NK-92 treated with Interleukin-12 subunit alpha and Interleukin-12 subunit beta, amount 100 ng/mL, for 24 hours (cell line): Measurements from ENCODE around the gene MRPL45.
A peak's percentile ranks its signal among the peaks of the same experiment; 100 is the strongest.
"Not testable (repeated sequence)": the region's sequence is repeated elsewhere in the genome, so short reads cannot be mapped to it uniquely, and the experiment has no call there.

Experiments
- DNase-seq: peaks from one replicate; lab custom pipeline; 2025; lab: John Stamatoyannopoulos, UW

Gene MRPL45

DNA sequence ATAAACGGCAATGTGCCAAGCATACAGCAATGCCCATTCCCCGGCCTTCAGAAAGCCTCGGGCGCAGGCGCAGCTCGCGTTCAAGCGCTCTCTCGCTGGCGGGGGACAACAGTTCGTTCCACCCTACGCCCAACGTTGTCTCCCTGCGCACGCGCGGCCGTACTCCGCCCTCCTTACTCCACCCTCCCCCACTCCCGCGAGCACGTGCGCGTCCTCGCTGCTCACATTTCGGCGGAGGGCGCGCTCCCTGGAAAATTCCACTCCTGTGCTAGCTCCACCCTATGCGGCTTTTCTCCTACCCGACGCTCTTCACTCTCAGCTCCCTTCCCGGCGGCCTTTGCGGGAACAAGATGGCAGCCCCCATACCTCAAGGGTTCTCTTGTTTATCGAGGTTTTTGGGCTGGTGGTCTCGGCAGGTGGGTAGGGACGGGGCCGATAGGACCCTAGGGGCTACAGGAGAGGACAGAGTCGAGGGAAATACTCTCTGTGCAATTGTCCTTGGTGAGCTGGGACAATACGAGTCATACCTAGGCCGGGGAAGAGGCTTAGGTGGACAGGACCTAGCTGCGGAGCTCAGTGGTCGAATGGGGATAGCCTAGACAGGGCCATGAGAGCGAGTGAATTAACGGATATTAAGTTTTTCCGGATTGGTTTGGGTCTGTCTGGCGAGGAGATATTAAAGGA is at the start of gene MRPL45:
Gene MRPL45 (plus strand): TSS at position 335 of the 684 bp plus-strand sequence. CDS start 16 bp downstream, at position 351.
- DNase-seq, result peak; percentile 95

DNA sequence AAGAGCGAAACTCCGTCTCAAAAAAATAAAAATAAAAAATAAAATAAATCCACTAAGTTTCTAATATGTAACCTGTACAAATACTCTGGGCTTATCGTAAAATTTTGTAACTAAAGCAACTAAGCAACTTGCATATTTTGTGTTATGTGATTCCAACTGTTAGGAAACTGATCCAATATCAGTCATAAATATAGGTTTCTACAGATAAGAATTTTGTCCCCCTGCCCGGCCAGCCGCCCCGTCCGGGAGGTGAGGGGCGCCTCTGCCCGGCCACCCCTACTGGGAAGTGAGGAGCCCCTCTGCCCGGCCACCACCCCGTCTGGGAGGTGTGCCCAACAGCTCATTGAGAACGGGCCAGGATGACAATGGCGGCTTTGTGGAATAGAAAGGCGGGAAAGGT is 43.8 kb upstream of the MRPL45 start:
- not testable (repeated sequence) for DNase-seq

DNA sequence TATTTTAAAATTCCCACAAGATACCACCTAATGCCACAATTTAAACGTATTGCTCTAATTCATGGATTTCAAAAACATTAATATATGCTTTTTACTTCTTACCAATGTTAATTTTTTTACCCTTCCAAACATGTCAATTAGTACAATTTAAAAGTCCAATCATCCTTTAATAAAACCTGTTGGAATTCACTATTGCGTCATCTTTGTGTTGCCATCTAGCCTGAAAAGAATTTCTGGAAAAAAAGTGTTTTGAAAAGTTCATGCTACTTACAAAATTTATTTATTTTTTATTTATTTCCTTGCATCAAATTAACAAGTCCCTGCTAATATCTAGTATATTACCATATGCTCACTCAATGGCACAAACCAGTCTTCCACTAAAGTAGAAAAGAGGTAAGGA is 42.6 kb upstream of the MRPL45 start:
- DNase-seq, result not testable (repeated sequence)

DNA sequence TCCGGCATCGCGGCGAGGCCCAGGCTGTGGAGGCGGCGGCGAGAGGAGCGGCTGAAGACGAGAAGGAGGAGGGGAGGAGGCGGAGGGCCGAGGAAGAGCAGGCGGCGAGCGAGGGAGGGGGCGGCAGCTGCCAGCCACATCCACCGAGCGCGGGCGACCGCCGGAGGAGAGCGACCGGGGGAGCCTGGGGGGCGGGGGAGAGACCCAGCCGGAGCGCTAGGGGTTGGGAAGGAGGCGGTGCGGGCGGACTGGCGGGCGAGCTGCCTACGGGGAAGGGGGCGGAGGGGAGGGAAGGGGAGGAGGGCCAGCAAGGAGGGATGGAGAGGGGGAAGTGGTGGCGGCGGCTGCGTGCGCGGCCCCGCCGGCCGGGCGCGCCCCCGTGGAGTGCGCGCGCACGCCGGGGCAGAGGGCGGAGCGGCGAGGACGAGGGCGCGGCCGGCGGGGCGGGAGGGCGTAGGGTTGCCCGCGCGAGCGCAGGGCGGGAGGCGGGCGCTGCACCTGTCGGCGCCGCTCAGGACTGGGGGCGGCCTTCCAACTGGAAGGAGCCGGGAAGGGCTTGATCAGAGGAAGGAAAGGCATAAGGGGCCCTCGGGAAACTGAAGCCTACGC is 39.9 kb upstream of the MRPL45 start:
- peak; percentile 87 for DNase-seq

DNA sequence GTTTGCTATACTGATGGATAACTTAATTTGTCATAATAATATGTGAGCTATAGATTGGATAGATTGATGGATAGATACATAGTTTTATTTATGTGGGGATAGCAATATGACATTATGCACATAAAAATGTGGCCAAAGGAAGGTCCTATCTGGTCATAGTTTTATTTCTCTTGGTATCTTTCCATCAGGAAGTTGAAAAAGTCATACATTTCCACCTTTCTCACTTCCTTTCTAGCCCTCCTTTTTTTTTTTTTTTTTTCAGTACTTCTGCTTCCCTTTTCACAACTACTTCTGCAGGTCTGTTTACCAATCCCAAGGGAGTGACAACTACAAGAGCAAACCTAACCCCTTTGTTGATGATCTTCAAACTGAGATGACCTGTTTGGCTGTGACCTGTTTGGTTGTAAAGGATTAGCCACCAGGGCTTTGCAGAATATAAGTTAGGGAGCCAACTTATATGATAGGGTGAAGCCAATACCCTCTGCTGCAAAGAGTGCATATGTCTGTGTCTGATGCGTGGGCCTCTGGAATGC is 30.9 kb upstream of the MRPL45 start:
- not testable (repeated sequence) for DNase-seq

DNA sequence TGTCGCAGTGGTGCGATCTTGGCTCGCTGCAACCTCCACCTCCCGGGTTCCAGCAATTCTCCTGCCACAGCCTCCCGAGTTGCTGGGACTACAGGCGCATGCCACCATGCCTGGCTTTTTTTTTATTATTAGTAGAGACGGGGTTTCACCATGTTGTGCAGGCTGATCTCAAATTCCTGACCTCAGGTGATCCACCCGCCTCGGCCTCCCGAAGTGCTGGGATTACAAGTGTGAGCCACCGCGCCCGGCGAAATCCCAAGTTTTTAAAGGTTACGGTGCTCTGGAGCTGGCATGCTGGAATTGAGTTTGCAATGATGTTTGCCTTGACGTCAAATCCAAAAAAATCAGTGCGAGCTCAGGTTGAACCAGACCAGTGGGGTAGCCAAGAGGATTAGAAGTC is 30.4 kb upstream of the MRPL45 start:
- DNase-seq, result not testable (repeated sequence)

DNA sequence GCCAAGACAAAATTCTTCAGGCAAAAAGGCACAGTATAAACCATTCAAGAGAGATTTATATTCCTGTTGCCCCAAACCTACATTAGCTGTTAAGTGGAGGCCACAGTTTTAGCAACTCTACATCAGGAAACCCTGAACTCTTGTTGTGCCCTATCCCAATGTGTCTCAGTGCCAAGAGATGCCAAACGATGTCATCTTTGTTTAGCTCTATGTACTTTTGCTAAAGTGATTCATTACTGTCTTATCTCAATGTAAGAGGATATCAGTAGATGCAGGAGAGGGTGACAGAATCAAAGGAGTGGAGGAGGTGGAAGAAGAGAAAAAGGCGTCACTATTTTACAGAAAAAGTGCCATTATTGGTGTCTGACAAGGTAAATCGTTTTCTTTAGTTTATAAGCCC is 28.8 kb upstream of the MRPL45 start:
- not testable (repeated sequence) for DNase-seq

DNA sequence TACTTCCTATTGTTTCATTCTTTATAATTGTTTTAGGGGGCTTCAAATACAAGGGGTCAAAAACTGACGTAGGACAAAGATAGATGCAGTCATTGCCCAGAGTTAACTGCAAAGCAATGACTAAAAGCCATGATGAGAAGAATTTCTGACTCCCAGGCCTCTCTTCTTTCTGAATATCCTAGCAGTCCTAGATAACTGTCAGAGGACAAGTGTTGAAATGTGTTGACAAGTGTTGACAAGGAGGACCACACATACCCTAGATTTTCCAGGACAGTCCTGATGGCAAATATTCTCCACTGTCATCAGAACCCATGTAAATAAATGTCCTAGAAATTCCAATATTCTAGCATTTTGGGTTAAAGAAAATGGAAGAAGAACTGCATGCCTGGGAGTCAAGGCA is 27.9 kb upstream of the MRPL45 start:
- not testable (repeated sequence) for DNase-seq

DNA sequence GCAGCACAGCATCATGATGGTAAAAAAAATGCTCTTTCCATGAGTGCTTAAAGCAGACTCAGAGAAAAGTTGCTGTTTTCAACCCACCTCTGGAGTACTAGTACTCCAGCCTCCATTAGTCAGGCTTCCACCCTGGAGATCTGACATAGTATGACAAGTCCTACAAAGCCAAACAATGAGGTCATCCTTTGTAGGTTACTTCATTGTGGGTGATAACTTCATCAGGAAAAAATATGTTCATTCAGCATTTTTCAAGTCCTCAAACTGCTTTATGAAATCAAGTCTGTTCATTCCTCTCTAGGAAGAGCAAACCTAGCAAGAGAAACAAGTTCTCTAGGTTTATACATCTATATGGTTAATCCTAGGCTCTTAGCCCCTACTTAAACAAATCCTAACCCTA is 27.4 kb upstream of the MRPL45 start:
- DNase-seq, result not testable (repeated sequence)

DNA sequence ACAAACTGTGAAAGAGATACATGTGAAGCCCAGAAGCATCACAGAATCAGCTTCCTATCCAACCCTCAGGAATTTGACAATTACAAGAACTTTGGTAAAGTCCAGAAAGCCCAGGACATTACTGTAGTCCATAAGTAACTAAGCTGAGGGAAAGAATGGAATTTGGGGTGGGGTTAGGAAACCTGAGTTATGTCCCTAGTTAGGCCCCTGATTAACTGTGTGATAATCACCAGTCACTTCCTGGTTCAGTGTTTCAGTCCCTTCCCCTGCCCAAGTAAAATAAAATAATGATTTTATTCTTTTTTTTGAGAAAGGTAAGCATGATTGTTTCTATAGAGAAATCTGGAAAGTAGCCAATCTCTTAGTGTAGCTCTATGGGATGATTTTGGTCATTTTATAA is 11.0 kb upstream of the MRPL45 start:
- DNase-seq, result not testable (repeated sequence)

DNA sequence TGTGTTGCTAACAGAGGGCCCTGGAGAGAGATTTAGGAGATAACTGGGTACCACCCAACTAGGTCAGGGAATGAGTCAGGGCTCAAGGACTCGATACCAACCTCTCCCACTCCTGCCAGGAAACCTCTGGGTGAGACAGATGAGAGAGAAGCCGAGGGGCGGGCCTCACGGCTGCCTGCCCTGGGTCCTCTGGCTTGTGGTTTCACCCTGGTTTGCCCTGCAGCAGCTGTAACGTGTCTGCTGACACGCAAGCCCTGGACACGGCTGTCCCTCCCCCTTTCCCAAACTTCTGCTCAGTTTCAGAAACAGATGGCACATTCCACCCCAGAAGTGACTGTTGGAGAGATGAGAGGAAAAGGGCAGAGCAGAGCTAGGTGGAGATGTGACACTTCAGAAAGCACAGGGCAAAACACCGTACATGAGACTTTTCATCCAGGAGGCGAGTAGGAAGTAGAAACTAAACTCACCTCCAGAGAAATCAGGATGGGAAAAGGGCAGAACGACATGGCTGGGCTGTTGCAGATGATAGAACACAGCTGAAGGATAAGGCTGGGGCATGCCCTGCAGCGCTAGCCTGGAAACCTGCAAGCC is 10.4 kb upstream of the MRPL45 start:
- not testable (repeated sequence) for DNase-seq

DNA sequence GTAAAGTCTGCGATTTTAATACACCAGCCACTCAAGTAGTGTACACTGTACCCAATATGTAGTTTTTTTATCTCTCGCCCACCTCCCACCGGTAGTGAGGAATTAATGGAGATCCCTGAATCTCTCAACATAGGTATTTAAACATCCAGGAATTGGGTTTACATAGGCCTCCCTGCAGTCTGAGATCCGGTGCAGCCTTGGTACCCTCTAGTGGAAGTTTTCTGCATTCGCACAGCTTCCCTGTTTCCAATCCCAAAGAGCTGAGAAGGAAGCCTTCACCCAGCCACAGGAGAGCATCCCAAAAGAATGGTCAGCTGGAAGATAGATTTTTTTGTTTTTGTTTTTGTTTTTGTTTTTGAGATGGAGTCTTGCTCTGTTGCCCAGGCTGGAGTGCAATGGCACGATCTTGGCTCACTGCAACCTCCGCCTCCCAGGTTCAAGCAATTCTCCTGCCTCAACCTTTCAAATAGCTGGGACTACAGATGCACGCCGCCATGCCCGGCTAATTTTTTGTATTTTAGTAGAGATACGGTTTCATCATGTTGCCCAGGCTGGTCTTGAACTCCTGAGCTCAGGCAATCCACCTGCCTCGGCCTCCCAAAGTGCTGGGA is 8.6 kb upstream of the MRPL45 start:
- DNase-seq, result not testable (repeated sequence)

DNA sequence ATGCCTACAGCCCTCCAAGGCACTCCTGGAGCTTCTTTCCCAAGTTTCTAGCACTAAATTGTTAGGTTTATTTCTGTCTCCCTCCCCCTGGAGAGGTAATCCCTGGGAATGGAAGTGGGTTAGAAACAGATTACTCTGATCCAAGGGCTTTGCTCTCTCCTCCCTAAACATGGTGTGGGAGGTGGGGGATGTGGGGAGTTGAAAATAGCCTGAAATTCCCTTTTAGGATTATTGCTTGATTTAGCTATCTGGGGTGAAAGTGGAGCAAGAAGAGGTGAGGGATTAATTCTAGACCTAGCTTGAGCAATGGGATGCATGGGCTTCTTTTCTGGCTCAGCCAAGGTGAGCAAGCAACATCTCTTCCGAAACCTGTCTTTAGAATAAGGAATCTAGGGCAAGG is 7.2 kb upstream of the MRPL45 start:
- DNase-seq, result not testable (repeated sequence)

DNA sequence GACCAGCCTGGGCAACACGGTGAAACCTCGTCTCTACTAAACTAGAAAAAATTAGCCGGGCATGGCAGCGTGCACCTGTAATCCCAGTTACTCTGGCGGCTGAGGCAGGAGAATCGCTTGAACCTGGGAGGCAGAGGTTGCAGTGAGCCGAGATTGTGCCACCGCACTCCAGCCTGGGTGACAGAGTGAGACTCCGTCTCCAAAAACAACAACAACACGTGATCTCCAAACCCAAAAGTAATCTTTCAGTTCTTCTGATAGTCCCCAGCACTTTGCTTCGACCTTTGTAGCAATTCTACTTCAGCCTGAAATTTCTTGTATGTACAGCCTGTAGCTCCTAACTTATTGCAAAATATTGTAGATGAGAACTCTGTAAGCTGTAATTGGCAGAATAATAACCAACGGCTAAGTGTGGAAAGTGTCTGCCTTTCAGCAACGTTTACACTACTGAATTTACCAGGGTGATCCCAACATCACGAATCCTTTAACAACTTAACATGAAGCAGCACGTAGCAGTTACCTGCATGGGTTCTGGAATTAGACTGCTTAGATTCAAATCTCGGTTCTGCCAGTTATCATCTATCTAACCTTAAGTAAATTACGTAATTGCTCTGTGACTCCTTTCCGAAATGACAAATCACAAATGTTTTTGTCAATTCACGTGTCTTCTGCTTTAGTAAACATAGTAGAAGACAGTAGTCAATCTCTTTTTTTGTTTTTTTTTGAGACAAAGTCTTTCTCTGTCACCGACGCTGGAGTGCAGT is 1.2 kb upstream of the MRPL45 start:
- not testable (repeated sequence) for DNase-seq

DNA sequence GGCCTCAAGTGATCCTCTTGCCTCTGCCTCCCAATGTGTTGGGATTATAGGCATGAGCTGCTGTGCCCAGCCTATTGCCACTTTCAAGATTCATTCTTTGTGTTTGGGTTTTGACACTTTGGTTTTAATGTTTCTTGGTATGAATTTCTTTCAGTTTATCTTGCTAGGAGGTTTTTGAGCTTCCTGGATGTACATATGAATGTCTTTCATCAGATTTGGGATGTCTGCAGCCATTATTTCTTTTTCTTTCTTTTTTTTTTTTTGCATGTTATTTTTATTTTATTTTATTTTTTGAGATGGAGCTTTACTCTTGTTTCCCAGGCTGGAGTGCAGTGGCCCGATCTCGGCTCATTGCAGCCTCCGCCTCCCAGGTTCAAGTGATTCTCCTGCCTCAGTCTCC is 18.5 kb downstream of the MRPL45 start:
- no peak for DNase-seq

DNA sequence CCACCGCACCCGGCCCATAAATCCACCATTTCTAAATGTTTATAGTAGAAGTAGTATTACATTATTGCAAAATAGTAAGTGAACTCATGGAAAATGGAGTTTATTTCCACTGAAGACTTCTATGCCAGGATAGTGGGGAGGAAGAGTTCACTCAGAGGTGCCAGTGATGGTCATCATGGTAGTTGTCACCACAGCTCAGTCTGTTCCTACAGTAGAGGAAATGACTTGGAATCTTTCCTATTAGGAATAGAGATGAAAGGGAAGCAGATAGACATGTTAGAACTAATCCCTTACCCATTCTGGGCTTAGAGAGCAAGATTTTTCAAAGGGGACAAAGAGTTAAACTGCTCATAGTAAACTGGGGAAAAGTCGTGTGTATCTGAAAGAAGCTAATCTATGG is 20.1 kb downstream of the MRPL45 start:
- no peak for DNase-seq

DNA sequence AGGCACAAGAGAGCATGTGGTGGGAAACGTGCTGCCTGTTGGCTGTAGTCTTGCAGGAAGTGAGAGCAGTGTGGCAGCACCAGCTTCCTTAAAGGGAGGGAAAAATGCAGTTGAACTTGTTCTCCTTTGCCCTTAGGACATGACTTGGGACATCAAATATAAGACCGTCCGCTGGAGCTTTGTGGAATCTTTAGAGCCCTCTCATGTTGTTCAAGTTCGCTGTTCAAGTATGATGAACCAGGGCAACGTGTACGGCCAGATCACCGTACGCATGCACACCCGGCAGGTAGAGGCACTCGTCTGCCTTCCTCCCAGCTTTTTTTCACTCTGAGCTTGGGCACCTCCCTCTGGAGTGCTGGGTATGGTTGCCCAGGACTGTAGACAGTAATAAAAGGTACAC is 23.5 kb downstream of the MRPL45 start:
- DNase-seq, result no peak

DNA sequence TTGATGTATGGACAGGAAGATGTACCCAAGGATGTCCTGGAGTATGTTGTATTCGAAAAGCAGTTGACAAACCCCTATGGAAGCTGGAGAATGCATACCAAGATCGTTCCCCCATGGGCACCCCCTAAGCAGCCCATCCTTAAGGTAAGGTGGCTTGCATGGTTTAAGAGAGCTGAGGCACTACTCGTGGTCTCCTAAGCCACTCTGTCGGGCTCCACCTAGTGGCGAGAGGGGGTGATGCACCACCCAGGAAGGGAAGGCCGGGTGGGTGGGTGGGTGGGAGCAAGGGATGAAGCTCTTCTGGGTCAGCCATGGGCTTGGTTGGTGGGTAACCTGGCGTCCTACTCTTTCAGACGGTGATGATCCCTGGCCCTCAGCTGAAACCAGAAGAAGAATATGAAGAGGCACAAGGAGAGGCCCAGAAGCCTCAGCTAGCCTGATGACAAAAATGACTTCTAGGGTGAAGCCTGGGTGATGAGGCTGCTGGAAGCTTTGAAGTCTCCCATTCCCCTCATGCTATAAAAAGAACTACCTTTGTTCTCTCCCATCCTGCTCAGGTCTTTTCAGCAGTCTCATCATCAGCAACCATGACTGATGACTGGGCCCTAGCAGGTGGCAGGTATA is 25.3 kb downstream of the MRPL45 start:
- peak; percentile 29 for DNase-seq

DNA sequence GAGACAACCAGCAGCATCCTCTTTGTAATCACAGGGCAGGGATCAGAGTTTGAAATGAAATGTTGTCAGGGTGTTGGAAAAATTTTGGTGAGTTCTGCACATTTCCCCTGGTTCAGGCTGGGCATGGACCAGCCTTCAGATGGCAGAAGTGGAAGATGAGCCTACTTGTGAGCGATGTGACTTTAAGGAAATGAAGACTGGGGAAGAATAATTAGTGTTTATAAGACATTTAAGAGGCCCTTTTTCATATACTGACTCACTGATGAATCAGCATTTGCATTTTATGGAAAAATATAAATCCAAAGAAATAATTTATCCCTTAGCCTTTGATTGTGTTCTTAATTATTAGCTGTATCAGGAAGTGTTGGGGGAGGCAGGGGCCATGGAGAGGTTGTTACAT is 25.9 kb downstream of the MRPL45 start:
- no peak for DNase-seq

DNA sequence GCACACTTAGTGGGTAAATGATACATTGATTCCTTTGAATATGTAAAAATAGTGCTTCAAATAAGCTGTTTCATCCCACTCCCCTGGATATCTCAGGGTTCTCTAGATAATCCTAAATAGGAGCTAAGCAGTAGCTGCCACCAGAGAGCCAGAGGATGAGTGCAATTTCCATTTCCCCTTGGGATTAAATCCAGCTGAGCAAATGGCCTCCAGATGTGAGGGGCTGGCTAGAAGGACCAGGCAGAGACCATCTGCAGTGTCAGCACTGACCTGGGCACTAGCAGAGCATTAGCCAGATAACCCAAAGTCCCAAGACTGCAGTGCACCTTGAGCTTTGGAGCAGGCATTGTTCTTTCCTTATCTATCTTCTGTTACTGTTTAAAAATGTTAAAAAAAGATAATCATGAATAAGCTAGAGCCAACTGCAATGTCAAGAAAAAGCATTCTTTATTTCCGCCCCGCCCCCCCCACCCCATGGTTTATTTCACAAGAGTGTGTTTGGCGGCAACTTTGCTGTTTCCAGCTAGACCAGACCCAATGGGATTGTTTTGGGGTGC is 27.3 kb downstream of the MRPL45 start:
- no peak for DNase-seq

DNA sequence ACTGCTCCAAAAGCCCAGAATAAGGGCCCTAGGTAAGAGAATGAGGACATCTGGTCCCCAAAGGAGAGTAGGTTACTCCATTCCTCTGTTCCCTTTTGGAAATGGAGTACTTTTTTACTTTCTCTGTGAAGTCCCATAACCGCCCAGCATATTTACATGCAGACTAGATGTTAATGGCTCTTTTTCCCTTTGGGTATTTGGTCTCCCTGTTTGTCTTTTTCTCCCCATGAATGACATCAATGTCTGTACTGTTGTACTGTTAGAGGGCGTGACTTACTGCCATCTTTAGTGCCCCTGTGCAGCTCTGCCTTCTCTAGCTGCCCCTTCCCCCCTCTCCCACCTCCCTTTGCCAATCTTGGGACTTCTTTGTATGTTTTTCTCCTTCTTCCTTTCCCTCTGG is 27.8 kb downstream of the MRPL45 start:
- no peak for DNase-seq
